B cell (primary cell): Measurements from ENCODE around the gene SKP1. TPM values are rescaled to one million over a fixed set of nuclear protein-coding genes. Genes with fewer than 3 reads are reported as not detected.

ENCODE experiments used
- ATAC-seq: fragments of 200-7000 bp; cut with Tn5 transposase; one replicate; pipeline ENCODE4 v1.10.0; 2021; ENCODE audit warnings: low read depth, mild to moderate bottlenecking, moderate number of reproducible peaks, moderate library complexity
- CTCF ChIA-PET: fragments of 350-600 bp; sonication (Branson Sonifier 250); formaldehyde crosslinking; loops from one replicate; lab custom pipeline; 2021; ENCODE audit warnings: antibody characterized with exemption, inconsistent platforms; lab: Charles Lee
- POLR2A ChIA-PET: fragments of 350-600 bp; sonication (Branson Sonifier 250); formaldehyde crosslinking; loops from one replicate; lab custom pipeline; 2021; ENCODE audit warnings: antibody characterized with exemption; lab: Charles Lee
- DNase-seq: peaks from one replicate; pipeline ENCODE4 v3.0.0; 2013
- H2AFZ ChIP-seq: 2 replicates; pipeline ENCODE4 v1.6.1; 2012; ENCODE audit warnings: mild to moderate bottlenecking, low read depth, low read length; ENCODE audit not compliant: insufficient read depth, poor library complexity, severe bottlenecking
- H3K27ac ChIP-seq, 2 donors: 1 replicate in 1 of 2; 2 replicates in 1 of 2; pipeline ENCODE4 v1.5.1; 2012 to 2013; ENCODE audit warnings: low read length in 2 of 2, mild to moderate bottlenecking in 2 of 2, moderate library complexity in 1 of 2
- H3K27me3 ChIP-seq, 4 experiments: fragments of 200-600 bp in 1 of 4; sonication (generic) in 1 of 4; replicated peaks in 1 of 4; 1 replicate in 2 of 4; 2 replicates in 2 of 4; pipeline versions ENCODE4 v1.6.1 to v1.7.0; 2013 to 2016; ENCODE audit warnings: low read length in 3 of 4, mild to moderate bottlenecking in 2 of 4, mixed read lengths in 1 of 4, moderate library complexity in 1 of 4; ENCODE audit not compliant: insufficient read depth in 4 of 4, control insufficient read depth in 3 of 4; ENCODE audit errors: control extremely low read depth in 1 of 4
- H3K36me3 ChIP-seq, 2 experiments: replicated peaks in 1 of 2; 1 replicate in 1 of 2; 2 replicates in 1 of 2; pipeline versions ENCODE4 v1.6.1 to v1.7.1; 2013; ENCODE audit warnings: low read length in 1 of 2; ENCODE audit not compliant: insufficient read depth in 2 of 2, control insufficient read depth in 1 of 2; ENCODE audit errors: control extremely low read depth in 1 of 2, extremely low read depth in 1 of 2
- H3K4me1 ChIP-seq, 2 donors: fragments of 200-600 bp in 1 of 2; sonication (generic) in 1 of 2; 1 replicate in 1 of 2; 2 replicates in 1 of 2; pipeline versions ENCODE4 v1.5.1 to v1.6.1; 2013 to 2017; ENCODE audit warnings: low read length in 2 of 2; ENCODE audit not compliant: control insufficient read depth in 2 of 2, insufficient read depth in 2 of 2
- H3K4me2 ChIP-seq: replicated peaks from 2 replicates; pipeline ENCODE3; 2012; ENCODE audit warnings: mild to moderate bottlenecking, low read depth, low read length; ENCODE audit not compliant: poor library complexity, severe bottlenecking
- H3K4me3 ChIP-seq, 5 experiments: fragments of 200-600 bp in 1 of 5; sonication (generic) in 1 of 5; 1 replicate in 3 of 5; 2 replicates in 2 of 5; pipeline versions ENCODE4 v1.5.1 to v1.7.0; 2011 to 2016; ENCODE audit warnings: low read length in 4 of 5, mild to moderate bottlenecking in 4 of 5, low read depth in 2 of 5, control low read depth in 1 of 5, moderate library complexity in 1 of 5; ENCODE audit not compliant: insufficient read depth in 1 of 5; ENCODE audit errors: control extremely low read depth in 1 of 5, extremely low read depth in 1 of 5
- H3K79me2 ChIP-seq: fragments of 200-600 bp; sonication (generic); one replicate; pipeline ENCODE4 v1.6.0; 2016; ENCODE audit warnings: low read length; ENCODE audit not compliant: control insufficient read depth, insufficient read depth
- H3K9ac ChIP-seq: fragments of 200-600 bp; sonication (generic); 2 replicates; pipeline ENCODE4 v1.6.1; 2017; ENCODE audit warnings: mild to moderate bottlenecking, low read length, moderate library complexity
- H3K9me3 ChIP-seq, 3 donors: one replicate each; pipeline versions ENCODE4 v1.6.1 to v1.7.1; 2013; ENCODE audit warnings: low read length in 2 of 3; ENCODE audit not compliant: control insufficient read depth in 2 of 3, insufficient read depth in 1 of 3; ENCODE audit errors: control extremely low read depth in 1 of 3
- H4K20me1 ChIP-seq: 2 replicates; pipeline ENCODE4 v1.6.0; 2012; ENCODE audit warnings: mild to moderate bottlenecking, low read length; ENCODE audit not compliant: insufficient read depth, control insufficient read depth, poor library complexity, severe bottlenecking
- H3K27ac Mint-ChIP-seq: one replicate; pipeline ENCODE4 v1.8.0; 2021; ENCODE audit warnings: mixed read lengths
- H3K27me3 Mint-ChIP-seq: one replicate; pipeline ENCODE4 v1.8.0; 2021; ENCODE audit warnings: mixed read lengths
- H3K4me1 Mint-ChIP-seq: one replicate; pipeline ENCODE4 v1.8.0; 2021; ENCODE audit warnings: mixed read lengths
- H3K4me3 Mint-ChIP-seq: one replicate; pipeline ENCODE4 v1.8.0; 2021; ENCODE audit warnings: mixed read lengths
- H3K9me3 Mint-ChIP-seq: one replicate; pipeline ENCODE4 v1.8.0; 2022; ENCODE audit warnings: mixed read lengths; ENCODE audit not compliant: insufficient read depth
- CTCF ChIP-seq: fragments of 200-600 bp; IDR thresholded peaks from one replicate; pipeline ENCODE4 v1.8.0; 2022; ENCODE audit warnings: antibody characterized with exemption, mild to moderate bottlenecking
- EZH2 ChIP-seq: IDR thresholded peaks from 2 replicates; pipeline ENCODE4 v1.6.1; 2012; ENCODE audit warnings: borderline replicate concordance, low read depth, mild to moderate bottlenecking, moderate library complexity, low read length; ENCODE audit not compliant: insufficient read depth, poor library complexity, severe bottlenecking
- WGBS: methylation state at CpG from one replicate; pipeline ENCODE4 v1.1.5; 2013; ENCODE audit warnings: missing lambda C conversion rate; ENCODE audit not compliant: insufficient coverage; 5-methylcytosine and 5-hydroxymethylcytosine counted together
- intact Hi-C: fragments of 100-400 bp; cut with micrococcal nuclease; formaldehyde crosslinking; loops from one replicate; pipeline ENCODE4 v1.10.0; 2022
- polyA plus RNA-seq: library from polyadenylated mRNA; depleted of rRNA; stranded (reverse); fragments of >200 nt; gene quantifications from 2 replicates; pipeline ENCODE4 v1.2.3, GENCODE V29; 2012
- total RNA-seq, 2 donors: library from RNA; stranded (reverse); fragments of 120-200 nt in 1 of 2; gene quantifications; 1 replicate in 1 of 2; 2 replicates in 1 of 2; pipeline versions ENCODE4 v1.2.3 to v1.2.4, GENCODE V29; 2013 to 2022

Gene SKP1
- total and polyA plus RNA-seq, 2 donors (not counting 1 experiment from before 2014, with no cell fraction given) = 108 to 186 TPM

DNA sequence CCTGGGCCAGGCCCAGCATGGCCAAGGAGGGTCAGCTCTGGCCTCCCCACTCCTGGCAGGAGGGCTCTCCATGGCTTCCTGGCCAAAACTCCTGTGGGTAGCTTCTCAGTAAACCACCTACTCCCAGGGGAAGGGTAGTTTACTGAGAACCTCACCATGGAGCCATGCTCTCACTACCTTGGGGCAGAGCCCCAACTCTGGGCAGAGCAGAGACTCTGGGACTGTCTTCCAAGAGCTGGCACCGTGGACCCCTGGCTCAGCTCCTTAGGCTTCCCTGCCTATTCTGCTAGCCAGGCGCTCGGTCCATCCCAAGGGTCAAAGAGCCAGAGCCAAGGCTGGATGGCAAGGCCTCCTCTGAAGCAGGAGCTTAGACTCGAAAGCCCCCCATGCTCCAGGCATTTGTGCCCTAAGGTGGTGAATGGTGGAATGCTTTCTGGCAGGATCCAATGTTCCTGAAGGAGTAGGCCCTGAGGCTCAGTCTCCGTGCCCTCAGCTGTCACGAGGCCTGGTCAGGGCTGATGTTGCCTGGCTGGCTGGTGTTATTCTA, 42.7 kb downstream of the SKP1 start:
- Histone ChIP-seq H4K20me1 (peaks cover 25% of the 10 kb centered on the region), H3K4me3 (no peak overlapping the region), H3K4me2 (no peak overlapping the region), H3K4me1 (peaks cover 22 to 66% of the 10 kb centered on the region in 2 donors), H3K9me3 (no peaks in the 10 kb centered on the region), H3K27ac (peak overlapping the region in 1 of 2 donors; percentile 81), H3K79me2 (peaks cover 26% of the 10 kb centered on the region), H3K9ac (no peak overlapping the region), H3K27me3 (no peaks in the 10 kb centered on the region), H3K36me3 (peaks cover 0 to 26% of the 10 kb centered on the region in 2 experiments), H2AFZ (no peak overlapping the region)
- ATAC-seq = no peak
- WGBS = 97% methylated on average over 4 of the region's 6 CpGs
- H3K9me3 Mint-ChIP-seq = no peaks in the 10 kb centered on the region
- ChIA-PET CTCF (interaction anchor here (5.0 to 25.7 kb wide), 2 partner anchors 12 to 94 kb away, joined by 21 to 644 read pairs; no protein-coding TSS in a partner anchor), POLR2A (no interaction called here)
- H3K27me3 Mint-ChIP-seq = no peaks in the 10 kb centered on the region
- intact Hi-C loops = loop anchor here (2.0 kb wide), 1 partner anchor 19 kb away; the partner anchor contains the start of gene TCF7
- DNase-seq = no peak
- H3K4me1 Mint-ChIP-seq = peaks cover 53% of the 10 kb centered on the region
- peak overlapping the region; percentile 78 for H3K27ac Mint-ChIP-seq
- H3K4me3 Mint-ChIP-seq = no peak overlapping the region
- TF ChIP-seq CTCF (no peak), EZH2 (no peak)
